GM19035 (cell line): ENCODE measurements around the gene PITRM1.

Experiments
- ATAC-seq: cut with Tn5 transposase; IDR thresholded peaks from one replicate; pipeline ENCODE4 v1.9.1; 2021; ENCODE audit not compliant: unreplicated experiment

Gene PITRM1

GRCh38 chr10:3166496-3167290 lies 5.9 kb downstream of the PITRM1 start:
- no peak for ATAC-seq

GRCh38 chr10:3165196-3165595 lies 7.4 kb downstream of the PITRM1 start:
- ATAC-seq = no peak

GRCh38 chr10:3163879-3164278 lies 8.7 kb downstream of the PITRM1 start:
- ATAC-seq = no peak

GRCh38 chr10:3162533-3162932 lies 10.0 kb downstream of the PITRM1 start:
- ATAC-seq = no peak

GRCh38 chr10:3159152-3159551 lies 13.4 kb downstream of the PITRM1 start:
- no peak for ATAC-seq

GRCh38 chr10:3154666-3155065 lies 17.9 kb downstream of the PITRM1 start:
- ATAC-seq = no peak

GRCh38 chr10:3152566-3152935 lies 20.0 kb downstream of the PITRM1 start:
- no peak for ATAC-seq

GRCh38 chr10:3151889-3152565 lies 20.6 kb downstream of the PITRM1 start:
- ATAC-seq = no peak

- no peak for ATAC-seq
Measured at GRCh38 chr10:3150961-3151360, 21.6 kb downstream of the PITRM1 start.

GRCh38 chr10:3150366-3150765 lies 22.2 kb downstream of the PITRM1 start:
- ATAC-seq = no peak

- ATAC-seq = no peak
Measured at GRCh38 chr10:3149918-3150317, 22.7 kb downstream of the PITRM1 start.

- ATAC-seq = no peak
Measured at GRCh38 chr10:3148994-3149393, 23.6 kb downstream of the PITRM1 start.

GRCh38 chr10:3148041-3148440 lies 24.5 kb downstream of the PITRM1 start:
- no peak for ATAC-seq

GRCh38 chr10:3147117-3147820 lies 25.3 kb downstream of the PITRM1 start:
- no peak for ATAC-seq

GRCh38 chr10:3146289-3146688 lies 26.3 kb downstream of the PITRM1 start:
- no peak for ATAC-seq

- ATAC-seq = no peak
Measured at GRCh38 chr10:3145366-3145765, 27.2 kb downstream of the PITRM1 start.

GRCh38 chr10:3143791-3144434 lies 28.7 kb downstream of the PITRM1 start:
- ATAC-seq = no peak

GRCh38 chr10:3143366-3143765 lies 29.2 kb downstream of the PITRM1 start:
- ATAC-seq = no peak

- no peak for ATAC-seq
Measured at GRCh38 chr10:3142146-3142875, 30.3 kb downstream of the PITRM1 start.

GRCh38 chr10:3141351-3142005 lies 31.1 kb downstream of the PITRM1 start:
- no peak for ATAC-seq
